ENCODE results near the gene RPS15.

DNA sequence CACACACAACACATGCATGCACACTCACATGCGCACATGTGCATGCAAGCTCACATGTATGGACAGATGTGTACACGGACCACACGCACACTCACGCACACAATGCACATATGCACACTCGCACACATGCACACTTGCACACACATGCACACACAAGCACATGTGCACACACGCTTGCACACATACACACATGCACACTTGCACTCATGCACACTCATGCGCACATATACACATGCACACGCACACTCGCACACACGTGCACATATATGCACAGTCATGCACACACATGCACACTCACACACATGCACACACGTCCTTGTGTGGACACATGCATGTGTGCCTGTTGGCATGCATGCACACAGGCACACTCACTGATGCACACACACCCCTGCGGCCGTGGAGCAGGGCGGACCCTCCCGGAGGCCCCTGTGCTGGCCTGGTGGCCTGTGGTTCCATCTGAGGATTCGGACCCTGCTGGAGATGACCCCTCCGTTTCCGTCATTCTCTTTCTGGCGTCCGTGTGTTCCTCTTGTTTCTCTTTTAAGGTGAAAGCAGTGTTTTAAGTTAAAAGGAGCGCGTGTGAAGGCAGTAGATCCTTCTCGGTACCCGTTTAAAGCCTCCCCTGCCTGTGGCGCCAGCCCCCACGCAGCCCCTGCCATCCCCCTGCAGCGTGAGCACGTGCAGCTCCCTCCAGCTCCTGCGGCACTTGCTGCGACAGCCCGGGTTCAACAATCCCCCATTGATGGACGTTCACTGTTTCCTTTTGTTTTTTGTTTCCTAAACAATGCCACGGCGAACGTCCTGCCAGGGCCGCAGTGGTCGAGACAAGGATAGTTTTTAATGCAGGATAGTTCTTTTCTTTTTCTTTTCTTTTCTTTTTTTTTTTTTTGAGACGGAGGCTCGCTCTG, 48.9 kb upstream of the RPS15 start:
- TF ChIP-seq, protein P1, sequence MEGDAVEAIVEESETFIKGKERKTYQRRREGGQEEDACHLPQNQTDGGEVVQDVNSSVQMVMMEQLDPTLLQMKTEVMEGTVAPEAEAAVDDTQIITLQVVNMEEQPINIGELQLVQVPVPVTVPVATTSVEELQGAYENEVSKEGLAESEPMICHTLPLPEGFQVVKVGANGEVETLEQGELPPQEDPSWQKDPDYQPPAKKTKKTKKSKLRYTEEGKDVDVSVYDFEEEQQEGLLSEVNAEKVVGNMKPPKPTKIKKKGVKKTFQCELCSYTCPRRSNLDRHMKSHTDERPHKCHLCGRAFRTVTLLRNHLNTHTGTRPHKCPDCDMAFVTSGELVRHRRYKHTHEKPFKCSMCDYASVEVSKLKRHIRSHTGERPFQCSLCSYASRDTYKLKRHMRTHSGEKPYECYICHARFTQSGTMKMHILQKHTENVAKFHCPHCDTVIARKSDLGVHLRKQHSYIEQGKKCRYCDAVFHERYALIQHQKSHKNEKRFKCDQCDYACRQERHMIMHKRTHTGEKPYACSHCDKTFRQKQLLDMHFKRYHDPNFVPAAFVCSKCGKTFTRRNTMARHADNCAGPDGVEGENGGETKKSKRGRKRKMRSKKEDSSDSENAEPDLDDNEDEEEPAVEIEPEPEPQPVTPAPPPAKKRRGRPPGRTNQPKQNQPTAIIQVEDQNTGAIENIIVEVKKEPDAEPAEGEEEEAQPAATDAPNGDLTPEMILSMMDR (conservative IDR thresholded peaks at IDR 0.05) = no peak
- TF ChIP-seq ZFX (IDR thresholded peaks at IDR 0.05) = no peak
